Upper lobe of left lung (tissue), 6 donors: ENCODE results near the gene MCF2L. TPM values are rescaled to one million over a fixed set of nuclear protein-coding genes. Genes with fewer than 3 reads are reported as not detected.
A peak's percentile ranks its signal among the peaks of the same experiment; 100 is the strongest.
"Not testable (repeated sequence)": the region's sequence is repeated elsewhere in the genome, so short reads cannot be mapped to it uniquely, and the experiment has no call there.

Source experiments
- ATAC-seq, 2 donors: fragments of 200-7000 bp; cut with Tn5 transposase; one replicate each; pipeline ENCODE4 v1.9.1; 2022; ENCODE audit warnings: mild to moderate bottlenecking in 2 of 2, moderate library complexity in 2 of 2; ENCODE audit not compliant: low FRiP score in 2 of 2
- DNase-seq, 2 donors: peaks; one replicate each; pipeline ENCODE4 v3.0.0-alpha.2; 2019 to 2020
- H3K27ac ChIP-seq, 4 donors: fragments of 200-600 bp; sonication (generic); one replicate each; pipeline ENCODE4 v1.5.1; 2016 to 2019
- H3K27me3 ChIP-seq, 4 donors: fragments of 200-600 bp; sonication (generic); one replicate each; pipeline ENCODE4 v1.5.1; 2017 to 2019
- H3K36me3 ChIP-seq, 4 donors: fragments of 200-600 bp; sonication (generic); one replicate each; pipeline ENCODE4 v1.5.1; 2016 to 2019
- H3K4me1 ChIP-seq, 4 donors: fragments of 200-600 bp; sonication (generic); one replicate each; pipeline ENCODE4 v1.5.1; 2018 to 2019
- H3K4me3 ChIP-seq, 4 donors: fragments of 200-600 bp; sonication (generic); one replicate each; pipeline ENCODE4 v1.5.1; 2017 to 2019; ENCODE audit warnings: mild to moderate bottlenecking in 2 of 4, moderate library complexity in 1 of 4
- H3K9me3 ChIP-seq, 4 donors: fragments of 200-600 bp; sonication (generic); one replicate each; pipeline ENCODE4 v1.5.1; 2018 to 2019
- CTCF ChIP-seq, 6 experiments: fragments of 450-650 bp in 4 of 6; fragments of 200-600 bp in 2 of 6; sonication (generic) in 2 of 6; IDR thresholded peaks; one replicate each; pipeline ENCODE4 v1.5.1; 2016 to 2019; ENCODE audit warnings: antibody characterized with exemption in 6 of 6
- EP300 ChIP-seq, 4 donors: sonication (generic); formaldehyde crosslinking; IDR thresholded peaks; one replicate each; pipeline ENCODE4 v1.5.1; 2017; ENCODE audit warnings: antibody characterized with exemption in 4 of 4, control low read depth in 2 of 4
- POLR2A ChIP-seq, 4 donors: fragments of 450-650 bp; IDR thresholded peaks; one replicate each; pipeline ENCODE4 v1.5.1; 2016 to 2017; ENCODE audit warnings: antibody characterized with exemption in 4 of 4, mild to moderate bottlenecking in 2 of 4
- POLR2AphosphoS5 ChIP-seq, 2 donors: sonication (generic); formaldehyde crosslinking; IDR thresholded peaks; one replicate each; pipeline ENCODE4 v1.5.1; 2017; ENCODE audit warnings: antibody characterized with exemption in 2 of 2
- WGBS, 2 donors: methylation state at CpG; one replicate each; pipeline ENCODE4 v1.1.5; 2017 to 2018; 5-methylcytosine and 5-hydroxymethylcytosine counted together
- total RNA-seq, 6 donors: library from RNA; depleted of rRNA in 4 of 6; stranded (reverse); fragments of >200 nt in 4 of 6; gene quantifications; one replicate each; pipeline versions ENCODE4 v1.1.0 to v1.2.1, GENCODE V29; 2016 to 2021
- donor health status: DM: no; HTN: no; CAD: no; lungs with moderate emphysema.
- donor health status: DM: no; HTN: yes; CAD: no; lungs with severe emphysema.

Gene MCF2L
- total RNA-seq, 6 donors from 2014 or later: 14.3 to 99.5 (median 53.1) TPM

- 83 to 95% methylated on average over 7 to 34 of the region's 39 CpGs for WGBS, 2 donors
- Histone ChIP-seq H3K27ac (no peak overlapping the region), H3K4me3 (no peak overlapping the region), H3K4me1 (no peaks in the 10 kb centered on the region), H3K36me3 (peaks cover 0 to 77% (median 16%) of the 10 kb centered on the region in 4 donors), H3K27me3 (no peaks in the 10 kb centered on the region), H3K9me3 (no peaks in the 10 kb centered on the region)
- ATAC-seq (peak in 1 of 2 donors; percentile 35), DNase-seq (peak in 1 of 2 donors; percentile 78)
- TF ChIP-seq POLR2AphosphoS5 (IDR thresholded peaks at IDR 0.05) (no peak), POLR2A (IDR thresholded peaks at IDR 0.05) (no peak), EP300 (IDR thresholded peaks at IDR 0.05) (no peak), CTCF (IDR thresholded peaks at IDR 0.05) (no peak)
Measured at GRCh38 chr13:113076681-113077401, 107.8 kb downstream of the MCF2L start.

- Histone ChIP-seq H3K4me1 (no peaks in the 10 kb centered on the region), H3K27ac (no peak overlapping the region), H3K27me3 (no peaks in the 10 kb centered on the region), H3K4me3 (no peak overlapping the region), H3K9me3 (no peaks in the 10 kb centered on the region), H3K36me3 (peaks cover 0 to 75% (median 18%) of the 10 kb centered on the region in 4 donors)
- TF ChIP-seq POLR2A (IDR thresholded peaks at IDR 0.05) (no peak), CTCF (IDR thresholded peaks at IDR 0.05) (no peak), POLR2AphosphoS5 (IDR thresholded peaks at IDR 0.05) (no peak), EP300 (IDR thresholded peaks at IDR 0.05) (no peak)
- ATAC-seq (no peak), DNase-seq (peak in 1 of 2 donors; percentile 65)
- WGBS, 2 donors: 87 to 91% methylated on average over 20 of the region's 20 CpGs
Measured at GRCh38 chr13:113077566-113077952, 108.5 kb downstream of the MCF2L start.

- TF ChIP-seq EP300 (IDR thresholded peaks at IDR 0.05) (no peak), POLR2A (IDR thresholded peaks at IDR 0.05) (no peak), POLR2AphosphoS5 (IDR thresholded peaks at IDR 0.05) (no peak)
- Histone ChIP-seq H3K27me3 (no peaks in the 10 kb centered on the region), H3K27ac (no peak overlapping the region), H3K9me3 (no peaks in the 10 kb centered on the region), H3K4me1 (peaks cover 0 to 3% (median under 1%) of the 10 kb centered on the region in 4 donors), H3K4me3 (no peak overlapping the region), H3K36me3 (peaks cover 0 to 80% (median 21%) of the 10 kb centered on the region in 4 donors)
- WGBS, 2 donors: 95% methylated on average over 16 to 37 of the region's 42 CpGs
- ATAC-seq (no peak), DNase-seq (peak in 1 of 2 donors; percentile 69)
Measured at GRCh38 chr13:113077953-113078901, 109.2 kb downstream of the MCF2L start.

GRCh38 chr13:113078902-113079780, 110.1 kb downstream of the MCF2L start:
- DNase-seq (no peak), ATAC-seq (no peak)
- TF ChIP-seq POLR2A (IDR thresholded peaks at IDR 0.05): no peak
- no peak for TF ChIP-seq EP300 (IDR thresholded peaks at IDR 0.05)
- no peak for TF ChIP-seq POLR2AphosphoS5 (IDR thresholded peaks at IDR 0.05)
- no peak for TF ChIP-seq CTCF (IDR thresholded peaks at IDR 0.05)
- 68 to 74% methylated on average over 16 to 27 of the region's 27 CpGs for WGBS, 2 donors
- peaks cover 0 to 8% (median 6%) of the 10 kb centered on the region in 4 donors for H3K4me1 ChIP-seq
- no peak overlapping the region for H3K27ac ChIP-seq
- no peak overlapping the region for H3K4me3 ChIP-seq
- H3K36me3 ChIP-seq: peaks cover 0 to 83% (median 23%) of the 10 kb centered on the region in 4 donors
- no peaks in the 10 kb centered on the region for H3K27me3 ChIP-seq
- H3K9me3 ChIP-seq: no peaks in the 10 kb centered on the region

GRCh38 chr13:113079781-113080080, 110.7 kb downstream of the MCF2L start:
- H3K9me3 ChIP-seq, H3K27me3 ChIP-seq, H3K4me1 ChIP-seq, H3K4me3 ChIP-seq, ATAC-seq, DNase-seq, H3K27ac ChIP-seq: not testable (repeated sequence)
- peaks cover 0 to 82% (median 21%) of the 10 kb centered on the region in 4 donors for H3K36me3 ChIP-seq
- WGBS, 2 donors: 69 to 72% methylated on average over 9 of the region's 9 CpGs
